A673 (cell line): Measurements from ENCODE around the gene ABR. TPM values are rescaled to one million over a fixed set of nuclear protein-coding genes. Genes with fewer than 3 reads are reported as not detected.

Experiments
- BruUV-seq: library from RNA; stranded (reverse); fragments of 400-500 nt; replicated peaks from 2 replicates; lab custom pipeline; 2021; lab: Mats Ljungman, UMichigan
- CTCF ChIA-PET: fragments of 300-600 bp; sonication (Branson Sonifier 250); formaldehyde crosslinking; loops from one replicate; lab custom pipeline; 2022; ENCODE audit warnings: antibody characterized with exemption; lab: Charles Lee
- POLR2A ChIA-PET: fragments of 300-600 bp; sonication (Branson Sonifier 250); formaldehyde crosslinking; loops from one replicate; lab custom pipeline; 2022; ENCODE audit warnings: antibody characterized with exemption; ENCODE audit not compliant: low non-redundant PET; lab: Charles Lee
- DNase-seq: peaks from one replicate; pipeline ENCODE4 v3.0.0-alpha.2; 2015; ENCODE audit warnings: low spot score
- H3K27ac ChIP-seq: fragments of 200-600 bp; sonication (generic); 2 replicates; pipeline ENCODE4 v1.5.1; 2016; ENCODE audit warnings: mixed run types, low read depth, mild to moderate bottlenecking, mixed read lengths, antibody characterized with exemption, low read length; ENCODE audit not compliant: poor library complexity, severe bottlenecking
- H3K27me3 ChIP-seq: fragments of 200-600 bp; sonication (generic); replicated peaks from 2 replicates; pipeline ENCODE4 v1.6.1; 2017; ENCODE audit warnings: mixed run types, low read depth, mild to moderate bottlenecking, mixed read lengths, antibody characterized with exemption, low read length; ENCODE audit not compliant: insufficient read depth, poor library complexity
- H3K36me3 ChIP-seq: fragments of 200-600 bp; sonication (generic); 2 replicates; pipeline ENCODE4 v1.6.1; 2016; ENCODE audit warnings: mixed run types, mild to moderate bottlenecking, mixed read lengths, antibody characterized with exemption, low read length; ENCODE audit not compliant: insufficient read depth, poor library complexity, severe bottlenecking
- H3K4me1 ChIP-seq: fragments of 200-600 bp; sonication (generic); 2 replicates; pipeline ENCODE4 v1.6.1; 2017; ENCODE audit warnings: mixed run types, mild to moderate bottlenecking, mixed read lengths, antibody characterized with exemption, low read length; ENCODE audit not compliant: insufficient read depth, poor library complexity, severe bottlenecking
- H3K4me3 ChIP-seq: fragments of 200-600 bp; sonication (generic); 2 replicates; pipeline ENCODE4 v1.5.1; 2016; ENCODE audit warnings: low read depth, mixed run types, mild to moderate bottlenecking, mixed read lengths, low read length; ENCODE audit not compliant: poor library complexity, severe bottlenecking
- H3K9me3 ChIP-seq: fragments of 200-600 bp; sonication (generic); 2 replicates; pipeline ENCODE4 v1.6.1; 2016; ENCODE audit warnings: mixed run types, low read depth, mild to moderate bottlenecking, mixed read lengths, antibody characterized with exemption, low read length; ENCODE audit not compliant: poor library complexity, severe bottlenecking
- CTCF ChIP-seq: fragments of 300-800, 200-600 bp; sonication (generic); conservative IDR thresholded peaks from 2 replicates; pipeline ENCODE4 v1.5.1; 2017; ENCODE audit warnings: low read depth, mild to moderate bottlenecking, antibody characterized with exemption, low read length, moderate library complexity, mixed read lengths
- EZH2 ChIP-seq: fragments of 200-600 bp; sonication (generic); IDR thresholded peaks from 2 replicates; pipeline ENCODE4 v1.6.1; 2017; ENCODE audit warnings: borderline replicate concordance, low read depth, mild to moderate bottlenecking, mixed read lengths, antibody characterized with exemption, low read length; ENCODE audit not compliant: poor library complexity, severe bottlenecking
- intact Hi-C: fragments of 100-400 bp; cut with micrococcal nuclease; formaldehyde crosslinking; loops from one replicate; pipeline ENCODE4 v1.10.0; 2022; ENCODE audit not compliant: unreplicated experiment
- total RNA-seq: library from RNA; stranded (reverse); gene quantifications from 2 replicates; pipeline ENCODE4 v1.2.3, GENCODE V29; 2021

Gene ABR
- total RNA-seq, 1 experiment from 2014 or later = 47.6 TPM

GRCh38 chr17:1126801-1127550 lies 52.8 kb downstream of the ABR start:
- TF ChIP-seq CTCF = no peak
- no peak for TF ChIP-seq EZH2
- no peak overlapping the region for H3K4me3 ChIP-seq
- ChIA-PET CTCF (no interaction called here), POLR2A (no interaction called here)
- H3K4me1 ChIP-seq = peaks cover 3% of the 10 kb centered on the region
- intact Hi-C loops = no loop called here
- H3K27ac ChIP-seq = no peak overlapping the region
- no peaks in the 10 kb centered on the region for H3K36me3 ChIP-seq
- DNase-seq = no peak
- H3K27me3 ChIP-seq = no peaks in the 10 kb centered on the region
- no TSS peak for BruUV-seq
- H3K9me3 ChIP-seq = no peaks in the 10 kb centered on the region

- no peaks in the 10 kb centered on the region for H3K27me3 ChIP-seq
- ChIA-PET CTCF (no interaction called here), POLR2A (no interaction called here)
- intact Hi-C loops = no loop called here
- H3K9me3 ChIP-seq = no peaks in the 10 kb centered on the region
- no peak for DNase-seq
- no peak for TF ChIP-seq EZH2
- TF ChIP-seq CTCF = no peak
- no peak overlapping the region for H3K27ac ChIP-seq
- H3K4me3 ChIP-seq = no peak overlapping the region
- H3K4me1 ChIP-seq = peaks cover 3% of the 10 kb centered on the region
- H3K36me3 ChIP-seq = no peaks in the 10 kb centered on the region
- no TSS peak for BruUV-seq
Measured at GRCh38 chr17:1126250-1126797, 53.5 kb downstream of the ABR start.

GRCh38 chr17:1125788-1126145 lies 54.0 kb downstream of the ABR start:
- no peaks in the 10 kb centered on the region for H3K27me3 ChIP-seq
- DNase-seq = no peak
- ChIA-PET CTCF (no interaction called here), POLR2A (no interaction called here)
- peaks cover 3% of the 10 kb centered on the region for H3K4me1 ChIP-seq
- H3K9me3 ChIP-seq = no peaks in the 10 kb centered on the region
- H3K4me3 ChIP-seq = no peak overlapping the region
- TF ChIP-seq EZH2 (no peak), CTCF (no peak)
- no TSS peak for BruUV-seq
- intact Hi-C loops = no loop called here
- no peaks in the 10 kb centered on the region for H3K36me3 ChIP-seq
- H3K27ac ChIP-seq = peak overlapping the region; percentile 5
